ENCODE measurements around the gene GAA. TPM values are rescaled to one million over a fixed set of nuclear protein-coding genes. Genes with fewer than 3 reads are reported as not detected.

GAA gene
- total RNA-seq (ENCODE audit: low replicate concordance), result 66.6 and 75.1 TPM in 2 replicates

GRCh38 chr17:80101011-80101945, at the start of gene GAA:
TSS of gene GAA (plus strand) at chr17:80101581. CDS start at chr17:80104587, 3,006 bp downstream.
- DNase-seq (ENCODE audit: low read depth), result peak; percentile 77
- H3K4me3 ChIP-seq (ENCODE audit: low read depth, low read length), result peak within 1 kb of the TSS; percentile 98
- peak; percentile 62 for TF ChIP-seq CTCF (IDR thresholded peaks at IDR 0.05; ENCODE audit: insufficient read depth, low read length)

GRCh38 chr17:80051681-80052080, 49.7 kb upstream of the GAA start:
- DNase-seq (ENCODE audit: low read depth), result no peak
- H3K4me3 ChIP-seq (ENCODE audit: low read depth, low read length), result no peak overlapping the region
- TF ChIP-seq CTCF (IDR thresholded peaks at IDR 0.05; ENCODE audit: insufficient read depth, low read length), result no peak

GRCh38 chr17:80053102-80053501, 48.3 kb upstream of the GAA start:
- no peak for TF ChIP-seq CTCF (IDR thresholded peaks at IDR 0.05; ENCODE audit: insufficient read depth, low read length)
- no peak for DNase-seq (ENCODE audit: low read depth)
- no peak overlapping the region for H3K4me3 ChIP-seq (ENCODE audit: low read depth, low read length)

- DNase-seq (ENCODE audit: low read depth), result no peak
- TF ChIP-seq CTCF (IDR thresholded peaks at IDR 0.05; ENCODE audit: insufficient read depth, low read length), result no peak
Measured at GRCh38 chr17:80055597-80055996, 45.8 kb upstream of the GAA start.

GRCh38 chr17:80058311-80058955, 42.9 kb upstream of the GAA start:
- no peak for DNase-seq (ENCODE audit: low read depth)
- TF ChIP-seq CTCF (IDR thresholded peaks at IDR 0.05; ENCODE audit: insufficient read depth, low read length), result no peak
- H3K4me3 ChIP-seq (ENCODE audit: low read depth, low read length), result no peak overlapping the region

More at GRCh38 chr17:80055597-80055996, 45.8 kb upstream of the GAA start:
- H3K4me3 ChIP-seq (ENCODE audit: low read depth, low read length), result no peak overlapping the region

- no peak overlapping the region for H3K4me3 ChIP-seq (ENCODE audit: low read depth, low read length)
- no peak for TF ChIP-seq CTCF (IDR thresholded peaks at IDR 0.05; ENCODE audit: insufficient read depth, low read length)
- DNase-seq (ENCODE audit: low read depth), result no peak
Measured at GRCh38 chr17:80060644-80061043, 40.7 kb upstream of the GAA start.
